HG02678 (cell line): Measurements from ENCODE around the gene RHOD.

Source experiments
- ATAC-seq: cut with Tn5 transposase; IDR thresholded peaks from one replicate; pipeline ENCODE4 v1.9.1; 2021; ENCODE audit warnings: mild to moderate bottlenecking, moderate library complexity; ENCODE audit not compliant: unreplicated experiment

RHOD gene

GRCh38 chr11:67113231-67113721 lies 56.6 kb downstream of the RHOD start:
- ATAC-seq, result peak; percentile 55

DNA sequence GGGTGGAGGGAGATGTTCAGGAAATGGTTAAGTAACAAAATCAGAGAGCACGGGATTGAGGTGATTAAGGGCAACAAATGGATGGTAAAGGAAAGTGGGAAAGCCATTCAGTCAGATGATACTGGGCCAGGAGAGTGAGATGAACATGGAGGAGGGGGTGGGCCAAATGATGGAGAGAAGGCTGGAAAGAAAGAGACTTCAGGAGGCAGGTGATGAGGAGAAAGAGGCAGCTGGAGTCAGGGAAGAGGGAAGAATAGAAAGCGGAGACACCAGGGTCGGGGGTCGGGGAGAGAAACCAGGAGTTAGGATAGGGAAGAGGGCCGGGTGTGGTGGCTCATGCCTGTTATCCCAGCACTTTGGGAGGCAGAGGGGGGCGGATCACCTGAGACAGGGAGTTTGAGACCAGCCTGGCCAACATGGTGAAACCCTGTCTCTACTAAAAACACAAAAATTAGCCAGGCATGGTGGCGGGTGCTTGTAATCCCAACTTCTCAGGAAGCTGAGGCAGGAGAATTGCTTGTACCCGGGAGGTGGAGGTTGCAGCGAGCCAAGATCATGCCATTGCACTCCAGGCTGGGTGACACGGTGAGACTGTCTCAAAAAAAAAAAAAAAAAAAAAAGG lies 57.7 kb downstream of the RHOD start:
- no peak for ATAC-seq

DNA sequence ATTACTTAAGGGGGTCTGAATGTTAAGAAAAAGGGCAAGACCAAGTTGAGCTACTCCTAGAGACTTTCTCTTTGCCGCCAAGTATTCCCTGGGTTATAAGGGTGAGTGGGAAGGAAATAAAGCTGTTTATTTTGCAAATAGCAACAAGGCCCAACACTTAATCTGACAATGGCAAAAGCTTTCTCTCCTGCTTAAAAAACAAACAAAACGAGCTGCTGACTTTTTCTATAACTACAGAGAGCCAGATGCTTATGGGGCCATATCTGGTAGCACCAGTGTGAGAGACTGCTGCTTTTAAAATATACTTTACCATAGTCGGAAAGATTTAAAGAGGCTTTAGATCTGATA lies 60.1 kb downstream of the RHOD start:
- ATAC-seq, result no peak

DNA sequence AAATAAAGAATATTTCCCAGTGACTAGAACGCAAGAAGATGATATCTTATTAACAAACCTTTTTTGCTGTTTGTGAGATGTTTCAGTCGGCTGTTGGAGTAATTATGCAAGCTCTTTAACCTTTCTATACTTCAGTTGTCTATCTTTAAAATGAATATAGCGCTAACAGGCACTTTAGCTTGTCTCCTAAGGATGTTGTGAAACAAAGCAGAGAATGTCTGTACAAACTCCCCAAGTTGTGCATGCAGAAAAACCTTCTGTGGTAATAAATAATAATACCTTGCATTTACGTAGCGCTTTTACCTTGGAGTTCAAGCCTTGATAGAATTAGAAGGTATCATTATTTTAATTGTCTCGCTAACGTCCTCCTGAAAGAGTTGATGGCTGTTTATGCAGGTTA lies 60.5 kb downstream of the RHOD start:
- no peak for ATAC-seq

GRCh38 chr11:67117672-67118180 lies 61.1 kb downstream of the RHOD start:
- ATAC-seq, result peak; percentile 6

- peak; percentile 18 for ATAC-seq
Measured at GRCh38 chr11:67118181-67118766, 61.6 kb downstream of the RHOD start.

DNA sequence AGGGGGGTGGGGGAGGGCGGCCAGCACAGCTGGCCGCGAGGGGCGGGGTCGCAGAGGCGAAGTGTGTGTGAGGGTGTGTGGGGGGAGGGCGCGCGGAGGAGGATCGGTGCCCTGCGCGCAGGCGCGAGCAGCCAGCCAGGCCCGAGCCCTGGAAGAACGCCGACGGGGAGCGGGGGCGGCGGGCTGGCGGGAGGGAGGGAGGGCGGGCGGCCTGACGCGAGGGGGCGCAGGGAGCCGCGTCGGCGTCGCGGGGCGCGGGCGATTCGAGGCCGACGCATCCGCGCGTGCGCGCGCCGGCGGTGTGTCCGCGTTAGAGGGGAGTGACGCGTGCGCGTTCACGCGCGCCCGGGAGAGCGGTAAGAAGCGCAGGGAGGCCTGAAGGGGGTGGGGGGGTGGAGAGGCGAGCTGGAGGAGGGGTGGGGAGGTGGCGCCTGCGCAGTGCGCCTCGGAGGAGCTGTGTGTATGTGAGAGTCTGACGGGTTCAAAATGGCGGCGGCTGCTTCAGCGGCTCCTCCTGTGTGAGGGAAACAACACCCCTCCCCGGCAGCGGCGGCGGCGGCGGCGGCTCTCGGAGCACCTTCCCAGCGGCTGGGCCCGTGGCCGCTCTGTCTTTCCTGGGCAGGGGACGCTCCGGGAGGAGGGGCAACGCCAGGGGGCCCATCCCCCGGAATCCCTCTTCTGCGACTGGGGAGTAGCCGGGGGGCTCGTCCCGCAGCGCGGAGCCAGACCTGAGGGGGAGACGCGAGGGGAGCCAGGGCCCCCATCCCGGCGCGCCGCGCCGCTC lies 62.3 kb downstream of the RHOD start, which contains the start of gene KDM2A:
Gene KDM2A, plus strand, starts transcription at position 463 of the 784 bp plus-strand sequence. CDS start 2,054 bp downstream, outside the sequence.
- ATAC-seq, result peak; percentile 72

DNA sequence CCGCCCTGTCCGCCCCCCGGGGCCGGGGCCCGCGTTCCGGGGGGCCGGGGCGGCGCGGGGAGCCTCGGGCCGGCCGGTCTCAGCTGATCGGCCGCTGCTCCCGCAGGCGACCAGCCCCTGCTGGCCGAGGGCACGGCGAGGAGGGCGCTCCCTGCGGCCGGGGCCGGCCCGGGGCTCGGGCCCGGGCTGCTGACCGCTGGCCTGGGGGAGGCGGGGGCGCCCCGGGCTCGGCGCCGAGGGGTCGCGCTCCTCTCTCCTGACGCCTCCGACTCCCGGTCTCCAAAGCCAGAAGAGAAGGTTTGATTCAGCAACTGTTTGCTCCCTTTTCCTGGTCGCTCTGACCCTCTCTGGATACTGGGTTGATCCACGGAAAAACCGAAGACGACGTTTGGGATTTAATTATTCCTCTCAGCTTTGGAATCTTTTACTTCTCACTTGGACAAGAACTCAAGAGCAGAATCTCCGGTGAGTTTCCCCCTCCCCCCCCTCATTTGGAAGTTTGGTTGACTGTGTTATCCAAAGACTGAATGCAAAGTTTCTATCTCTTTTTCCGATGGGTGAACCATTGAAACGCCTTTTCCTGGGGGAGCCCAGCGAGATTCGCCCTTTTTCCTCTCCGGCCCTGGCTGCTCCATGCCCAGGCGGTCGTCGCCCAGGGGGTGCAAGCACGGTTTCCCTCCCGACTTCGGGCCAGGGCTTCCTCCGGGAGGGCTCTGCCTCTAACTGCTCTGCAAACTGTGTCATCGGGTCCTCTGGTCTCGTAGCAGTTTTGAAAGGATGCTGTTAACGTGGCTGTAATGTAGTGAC lies 63.1 kb downstream of the RHOD start:
- ATAC-seq, result peak; percentile 6

DNA sequence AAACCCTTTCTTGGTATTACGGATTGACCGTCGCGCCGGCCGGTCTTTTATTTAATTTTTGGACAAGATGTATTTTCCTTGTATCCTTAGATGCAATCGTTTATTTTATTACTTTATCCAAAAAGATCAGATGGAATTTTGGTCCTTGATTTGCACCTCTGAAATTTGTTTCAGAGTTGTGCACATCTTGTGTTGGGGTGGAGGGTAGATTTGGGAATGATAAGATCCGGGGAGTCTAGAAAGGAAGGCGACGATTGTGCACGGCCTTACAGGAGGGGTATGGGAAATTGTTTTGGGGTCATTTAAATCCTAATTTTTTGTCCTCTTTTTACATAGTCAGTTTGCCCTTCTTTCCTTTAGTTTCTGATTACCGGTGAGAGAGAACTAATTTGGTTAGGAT lies 63.8 kb downstream of the RHOD start:
- ATAC-seq, result no peak

GRCh38 chr11:67120881-67121710 lies 64.4 kb downstream of the RHOD start:
- no peak for ATAC-seq
